SW480 (cell line): Measurements from ENCODE around the gene PSME3IP1.

Experiments
- DNase-seq: peaks from one replicate; pipeline ENCODE4 v3.0.0-alpha.2; 2016; ENCODE audit warnings: low spot score

PSME3IP1 gene

DNA sequence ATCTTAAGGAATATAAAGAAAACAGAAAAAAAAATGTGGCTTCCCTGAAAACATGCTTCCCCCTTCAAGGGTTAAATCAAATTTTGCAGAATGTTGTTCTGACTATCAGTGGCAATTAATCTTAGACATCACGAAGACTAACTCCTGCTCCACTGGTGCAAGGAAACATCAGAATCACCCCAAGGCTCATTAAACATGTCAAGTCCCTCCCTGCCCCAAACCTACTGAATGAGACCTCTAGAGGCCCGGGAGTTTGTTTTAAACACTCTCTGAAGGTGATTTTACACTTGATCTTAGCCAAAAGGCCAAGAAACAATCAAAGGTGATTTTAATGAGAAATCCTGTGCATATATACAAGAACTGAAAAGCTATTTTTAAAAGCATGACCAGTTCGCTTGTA is 18.3 kb downstream of the PSME3IP1 start:
- DNase-seq: no peak

- DNase-seq: no peak
These were observed 18.9 kb downstream of the PSME3IP1 start for GRCh38 chr16:57166951-57167350.

- DNase-seq: no peak
These were observed 19.4 kb downstream of the PSME3IP1 start for GRCh38 chr16:57166451-57166850.

- no peak for DNase-seq
These were observed 19.9 kb downstream of the PSME3IP1 start for GRCh38 chr16:57165938-57166337.

DNA sequence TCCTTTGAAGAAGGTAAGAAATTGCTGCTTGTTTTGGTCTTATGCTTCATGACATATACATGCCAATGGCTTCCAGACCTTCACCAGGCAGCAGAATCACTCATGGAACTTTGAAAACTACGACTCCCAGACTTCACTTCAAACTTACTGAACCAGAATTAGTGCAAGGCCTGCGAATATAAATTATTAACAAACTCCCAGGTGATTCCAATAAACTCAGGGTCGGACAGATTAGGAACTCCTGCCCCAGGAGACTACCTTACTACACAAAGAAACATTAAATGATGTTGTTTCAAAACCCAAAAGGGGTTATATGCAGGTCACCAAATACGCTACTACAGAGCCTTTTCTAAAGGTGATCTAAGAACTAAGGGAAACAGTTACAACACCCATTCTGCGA is 20.4 kb downstream of the PSME3IP1 start:
- no peak for DNase-seq

GRCh38 chr16:57163842-57164241 is 22.0 kb downstream of the PSME3IP1 start:
- DNase-seq: no peak

DNA sequence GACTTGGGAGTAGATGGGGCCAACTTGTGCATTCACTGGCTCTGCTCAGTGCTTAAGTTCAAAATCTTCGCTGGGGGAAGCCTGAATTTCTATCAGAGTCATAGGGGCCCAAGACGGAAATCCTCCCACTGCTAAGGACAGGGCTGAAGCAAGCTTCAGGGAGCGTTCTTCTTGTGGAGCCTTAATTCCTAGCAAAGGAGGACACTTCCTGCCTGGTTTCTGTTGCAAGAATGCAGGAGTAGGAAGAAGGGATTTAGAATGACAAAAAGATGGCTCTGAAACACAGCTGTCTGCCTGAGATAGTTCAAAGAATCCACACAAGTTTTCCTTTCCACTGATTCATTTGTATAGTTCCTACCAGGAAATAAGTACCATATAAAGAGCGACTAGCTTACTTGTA is 26.4 kb downstream of the PSME3IP1 start:
- no peak for DNase-seq

GRCh38 chr16:57157533-57157932 is 28.3 kb downstream of the PSME3IP1 start:
- DNase-seq: no peak

DNA sequence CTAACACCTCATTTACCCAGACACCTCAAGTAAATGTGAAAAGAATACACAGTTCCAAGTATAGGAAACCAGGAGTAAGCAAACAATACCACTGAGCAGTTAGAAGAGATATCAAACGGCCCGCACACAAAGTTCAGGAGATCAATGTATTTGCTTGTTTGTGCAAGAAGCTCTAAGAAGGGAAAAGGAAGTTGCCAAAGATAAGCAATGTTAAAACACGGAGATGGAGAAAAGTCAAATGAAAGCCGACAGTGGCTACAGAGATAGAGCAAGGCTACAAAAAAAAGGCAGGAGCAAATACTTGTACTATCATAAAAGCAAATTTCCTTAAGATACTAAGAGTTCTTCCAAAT is 29.5 kb downstream of the PSME3IP1 start:
- DNase-seq: no peak

DNA sequence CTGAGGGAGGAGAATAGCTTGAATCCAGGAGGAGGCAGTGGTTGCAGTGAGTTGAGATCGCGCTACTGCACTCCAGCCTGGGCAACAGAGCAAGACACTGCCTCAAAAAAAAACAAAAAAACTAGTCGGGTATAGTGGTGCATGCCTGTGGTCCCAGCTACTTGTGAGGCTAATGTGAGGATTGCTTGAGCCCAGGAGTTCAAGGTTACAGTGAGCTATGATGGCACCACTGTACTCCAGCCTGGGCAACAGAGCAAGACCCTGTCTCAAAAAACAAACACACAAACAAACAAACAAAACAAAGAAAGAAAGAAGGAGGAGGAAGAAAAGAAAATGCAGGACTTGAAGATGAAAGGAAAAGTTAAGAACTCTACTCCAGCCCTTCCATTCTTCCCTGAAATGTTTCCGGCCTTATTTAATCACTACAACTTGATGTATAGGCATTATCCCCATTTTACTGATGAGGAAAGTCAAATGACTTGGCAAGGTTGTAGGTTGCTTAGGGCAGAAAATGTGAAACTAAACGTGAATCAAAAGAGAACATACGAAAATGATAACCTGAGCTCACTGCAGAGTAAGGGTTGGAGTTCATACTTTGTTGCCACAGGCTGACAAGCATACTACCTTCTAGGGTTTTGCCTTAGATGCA is 30.0 kb downstream of the PSME3IP1 start:
- DNase-seq: no peak

DNA sequence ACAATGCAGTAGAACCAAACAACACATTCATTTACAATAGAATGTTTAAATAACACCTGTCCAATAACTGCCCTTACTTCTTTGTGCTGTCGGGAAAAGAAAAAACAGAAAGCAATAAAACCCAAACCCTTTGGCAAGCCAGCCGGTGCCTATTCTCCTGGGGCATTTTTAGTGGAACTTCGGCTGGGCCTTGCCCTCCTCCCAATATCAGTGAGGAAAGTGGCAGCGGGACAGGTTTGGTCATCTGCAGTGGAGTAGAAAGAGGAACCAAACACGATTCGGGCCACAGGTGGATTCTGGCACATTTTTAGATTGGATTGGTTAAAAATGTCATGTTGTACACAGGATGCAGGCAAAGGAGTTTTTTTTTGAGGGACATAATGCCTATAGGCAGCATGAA is 32.0 kb downstream of the PSME3IP1 start:
- no peak for DNase-seq

DNA sequence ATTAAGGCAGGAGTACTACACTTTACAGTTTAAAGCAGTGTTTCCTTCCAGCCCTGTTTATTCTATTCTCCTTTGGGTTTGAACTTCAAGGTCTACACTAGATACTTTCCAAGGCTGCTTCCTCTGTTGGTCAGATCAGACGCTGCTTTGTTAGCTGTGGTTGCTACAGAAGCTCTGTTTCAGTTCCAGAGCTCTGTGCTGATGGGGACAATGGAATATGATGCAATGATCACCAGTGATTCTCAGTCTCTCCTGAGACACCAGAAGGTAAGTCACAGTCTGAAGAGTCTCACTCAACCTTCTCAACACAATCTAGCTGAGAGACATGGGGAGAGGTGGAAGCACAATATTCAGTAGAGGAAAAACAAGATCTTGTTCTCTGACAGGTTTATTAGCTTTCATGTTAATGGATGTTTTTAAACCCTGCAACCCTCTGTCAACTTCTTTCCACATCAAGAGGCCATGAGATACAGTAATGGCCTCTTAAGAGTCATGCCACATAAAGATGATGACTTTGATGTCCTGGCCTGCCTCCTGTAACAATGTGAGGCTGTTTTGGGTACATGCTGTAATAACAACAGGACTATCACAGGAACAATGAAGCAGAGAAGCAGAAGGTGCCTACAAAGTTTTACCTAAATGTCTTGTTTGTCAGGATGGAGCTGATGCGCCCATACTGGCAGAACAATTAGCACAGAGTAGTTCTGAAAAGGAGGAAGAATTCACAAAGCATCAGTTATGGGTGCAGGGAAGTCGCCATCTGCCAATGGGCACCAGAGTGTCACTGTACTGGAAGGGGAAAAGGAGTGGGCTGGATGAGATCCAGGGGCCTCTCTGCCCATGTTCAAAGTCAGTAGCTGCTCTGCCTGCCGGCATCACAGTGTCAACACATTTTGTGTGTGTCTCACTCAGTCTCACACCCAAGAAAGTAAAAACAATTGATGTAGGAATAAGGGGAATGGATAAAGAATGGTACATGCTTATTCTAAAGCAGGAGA is 33.4 kb downstream of the PSME3IP1 start:
- no peak for DNase-seq

- DNase-seq: no peak
These were observed 34.5 kb downstream of the PSME3IP1 start for GRCh38 chr16:57151369-57151768.

DNA sequence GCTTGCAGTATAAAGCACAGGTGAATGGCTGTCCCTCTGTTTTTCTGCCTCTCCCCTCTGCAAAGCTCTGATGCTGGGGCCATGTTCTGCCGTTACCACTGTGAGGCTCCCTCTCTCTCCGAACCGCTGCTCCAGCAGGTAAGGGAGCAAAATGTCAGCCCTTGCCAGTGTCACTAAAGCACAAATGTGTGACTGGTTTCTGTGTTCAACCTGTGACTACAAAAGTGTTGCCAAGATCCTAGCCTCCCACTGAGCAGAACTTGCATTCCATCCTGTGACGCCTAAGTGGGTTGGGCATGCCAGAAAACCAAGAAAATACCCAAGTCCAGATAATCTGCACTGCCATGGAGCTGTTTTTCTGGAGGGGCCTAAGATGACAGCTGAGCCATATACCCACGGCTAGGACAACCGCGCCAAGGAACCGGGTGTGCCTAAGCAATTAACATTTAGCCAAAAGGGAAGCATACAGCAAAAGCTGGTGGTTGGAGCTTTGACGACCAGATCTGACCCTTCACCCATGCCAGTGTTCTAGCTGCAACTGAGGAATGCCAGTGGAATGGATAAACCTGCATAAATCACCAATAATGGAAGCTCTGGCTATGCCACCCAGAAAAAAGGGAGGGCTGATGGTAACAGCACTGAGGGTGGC is 35.0 kb downstream of the PSME3IP1 start:
- no peak for DNase-seq

GRCh38 chr16:57149391-57149790 is 36.4 kb downstream of the PSME3IP1 start:
- DNase-seq: no peak

DNA sequence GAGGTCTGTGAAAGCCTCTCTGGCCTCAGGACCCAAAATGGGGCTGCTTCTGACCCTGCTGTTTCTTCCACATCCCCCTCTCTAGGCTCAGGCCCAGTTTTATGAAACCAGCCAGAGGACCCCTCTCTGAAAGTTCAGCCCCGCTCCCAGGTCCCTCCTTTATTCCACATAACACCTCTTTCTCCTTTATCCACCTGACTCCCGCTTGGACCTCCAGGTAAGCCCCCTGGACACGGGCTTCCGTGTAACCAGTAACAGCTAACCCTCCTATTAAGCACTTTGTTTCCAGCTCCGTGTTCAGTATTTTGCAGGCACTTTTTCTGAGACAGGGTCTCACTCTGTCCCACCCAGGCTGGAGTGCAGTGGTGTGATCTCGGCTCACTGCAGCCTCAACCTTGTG is 37.4 kb downstream of the PSME3IP1 start:
- DNase-seq: no peak

DNA sequence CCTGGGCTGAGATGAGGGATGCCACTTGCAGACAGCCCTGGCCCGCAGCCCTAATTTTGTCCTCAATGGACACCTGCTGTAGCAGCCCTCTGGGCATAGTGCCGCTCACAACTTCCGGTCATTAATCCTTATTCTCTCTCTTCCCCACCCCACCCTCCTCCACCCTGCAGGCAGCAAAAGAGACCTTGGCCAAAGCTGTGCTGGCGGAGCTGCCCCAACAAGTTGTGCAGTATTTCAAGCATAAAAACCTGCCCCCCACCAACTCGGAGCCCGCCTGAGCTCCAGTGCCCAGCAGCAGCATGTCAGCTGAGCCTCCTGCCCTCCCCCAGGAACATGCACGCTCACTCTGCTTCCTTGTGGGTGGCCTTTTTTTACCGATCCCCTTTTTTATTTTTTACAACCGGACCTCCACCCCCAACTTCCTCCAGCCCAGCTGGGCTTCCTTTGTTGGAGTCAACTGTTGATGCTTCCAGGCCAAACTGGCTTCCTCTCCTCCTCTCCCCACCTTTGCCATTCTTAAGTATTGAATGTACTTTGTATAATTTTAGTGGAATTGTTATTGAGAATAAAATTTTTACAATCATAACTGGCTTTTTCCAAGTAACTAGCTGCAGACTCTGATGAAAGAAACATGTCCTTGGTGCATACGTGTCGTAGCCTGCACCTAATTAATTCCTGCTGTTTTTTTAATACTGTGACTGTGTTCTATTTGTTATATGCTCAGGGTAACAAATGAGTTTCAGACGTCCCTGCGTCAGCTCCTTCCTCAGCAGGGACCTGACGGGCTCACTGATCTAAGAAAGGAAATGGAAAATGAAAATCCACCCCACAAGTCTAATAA is 38.2 kb downstream of the PSME3IP1 start:
- no peak for DNase-seq

DNA sequence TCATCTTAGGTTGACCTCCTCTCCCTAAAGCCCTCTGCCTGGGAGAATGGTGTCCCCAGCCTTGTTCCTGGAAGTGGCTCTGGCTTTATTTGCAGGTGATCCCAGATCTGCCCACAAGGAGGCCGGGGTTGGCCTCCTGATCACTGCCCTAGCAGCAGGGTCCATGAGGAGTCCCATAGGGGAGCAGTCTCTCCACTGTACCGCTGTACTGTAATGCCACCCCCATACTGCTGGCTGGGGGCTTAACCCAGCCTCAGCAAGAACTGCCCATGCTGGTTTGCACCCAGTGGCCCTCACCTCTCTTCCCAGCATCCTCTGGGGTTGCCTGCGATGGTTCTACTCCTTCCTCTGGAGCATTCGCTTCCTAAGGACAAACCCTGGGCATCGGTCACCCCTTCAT is 39.1 kb downstream of the PSME3IP1 start:
- DNase-seq: peak; percentile 18

DNA sequence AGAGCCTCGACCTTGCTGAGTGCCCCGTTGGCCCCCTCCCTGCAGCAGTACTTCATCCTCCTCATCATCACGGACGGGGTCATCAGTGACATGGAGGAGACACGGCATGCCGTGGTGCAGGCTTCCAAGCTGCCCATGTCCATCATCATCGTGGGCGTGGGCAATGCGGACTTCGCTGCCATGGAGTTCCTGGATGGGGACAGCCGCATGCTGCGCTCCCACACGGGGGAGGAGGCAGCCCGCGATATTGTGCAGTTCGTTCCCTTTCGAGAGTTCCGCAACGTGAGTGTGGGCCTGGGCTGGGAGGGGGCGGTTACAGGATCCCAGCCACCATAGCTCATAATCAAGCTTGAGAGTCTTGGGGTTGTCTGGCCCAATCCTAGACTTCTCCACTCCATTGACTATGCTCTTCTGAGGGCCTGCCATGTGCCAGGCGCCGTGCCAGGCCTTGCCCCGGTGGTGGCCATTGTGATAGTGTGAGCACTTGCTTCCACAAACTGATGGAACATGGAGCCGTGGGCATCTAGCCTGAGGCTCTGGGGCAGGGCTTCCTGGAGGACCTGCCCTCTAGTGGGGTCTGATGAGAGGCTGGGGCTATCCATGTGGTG is 39.7 kb downstream of the PSME3IP1 start:
- no peak for DNase-seq

GRCh38 chr16:57145046-57146021 is 40.5 kb downstream of the PSME3IP1 start:
- no peak for DNase-seq
